Measurements from ENCODE around the gene CDK8.

Gene CDK8

DNA sequence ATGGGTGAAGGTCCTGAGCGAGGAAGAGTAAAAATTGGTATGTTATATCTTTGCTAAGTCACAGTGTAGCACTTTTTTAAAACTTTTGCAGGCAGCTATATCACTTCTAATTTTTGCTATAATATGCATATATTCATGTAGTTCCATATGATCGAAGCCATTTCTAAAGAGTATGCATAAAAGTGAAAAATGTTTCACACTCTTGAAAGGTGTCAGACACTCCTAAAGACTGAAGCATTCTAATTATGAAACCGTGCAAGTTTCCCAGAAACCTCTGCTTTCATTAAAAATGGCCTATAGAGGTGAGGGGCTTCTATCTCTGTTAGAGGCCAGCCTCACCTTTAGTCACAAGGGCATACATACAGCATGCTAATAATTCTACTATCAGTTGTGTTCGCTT is 128.9 kb downstream of the CDK8 start:
- no peak for DNase-seq (ENCODE audit: low read depth in 3 of 3)

DNA sequence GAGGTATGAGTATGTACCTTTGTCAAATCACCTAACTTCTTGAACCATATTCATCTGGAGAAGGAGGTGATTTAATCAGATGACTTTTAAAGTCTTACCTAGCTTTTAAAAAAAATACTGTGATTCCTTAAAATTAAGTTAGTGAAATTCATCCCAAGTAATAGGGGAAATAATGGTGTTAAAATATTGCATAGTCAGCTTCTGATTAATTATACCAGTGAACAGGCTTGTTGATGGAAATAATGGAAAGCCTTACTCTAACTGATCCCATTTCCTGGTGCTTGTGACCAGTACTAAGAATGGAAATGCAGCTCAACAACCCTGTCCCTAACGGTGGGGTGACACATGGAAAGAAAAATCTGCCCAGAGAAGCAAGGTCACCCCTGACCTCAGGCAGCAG is 130.7 kb downstream of the CDK8 start:
- no peak for DNase-seq (ENCODE audit: low read depth in 3 of 3)

DNA sequence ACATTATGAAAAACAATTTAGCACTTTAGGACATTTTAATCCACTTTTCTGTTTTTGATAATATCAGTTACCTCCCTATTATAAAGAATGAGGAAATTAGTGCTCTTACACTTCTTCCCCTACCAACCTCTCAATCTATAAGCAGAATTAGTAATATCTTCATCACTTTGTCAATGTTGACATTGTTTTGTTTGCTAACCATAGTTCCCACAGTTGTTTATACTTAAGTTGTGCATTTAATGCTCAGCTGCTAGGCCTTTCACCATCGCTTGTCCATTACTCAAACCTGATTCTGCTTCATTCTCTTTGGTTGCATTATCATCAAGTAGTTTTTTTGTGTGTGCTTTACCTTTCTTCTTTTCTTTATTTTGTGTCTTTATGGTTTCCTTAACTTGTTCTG is 132.1 kb downstream of the CDK8 start:
- DNase-seq (ENCODE audit: low read depth in 3 of 3): no peak

DNA sequence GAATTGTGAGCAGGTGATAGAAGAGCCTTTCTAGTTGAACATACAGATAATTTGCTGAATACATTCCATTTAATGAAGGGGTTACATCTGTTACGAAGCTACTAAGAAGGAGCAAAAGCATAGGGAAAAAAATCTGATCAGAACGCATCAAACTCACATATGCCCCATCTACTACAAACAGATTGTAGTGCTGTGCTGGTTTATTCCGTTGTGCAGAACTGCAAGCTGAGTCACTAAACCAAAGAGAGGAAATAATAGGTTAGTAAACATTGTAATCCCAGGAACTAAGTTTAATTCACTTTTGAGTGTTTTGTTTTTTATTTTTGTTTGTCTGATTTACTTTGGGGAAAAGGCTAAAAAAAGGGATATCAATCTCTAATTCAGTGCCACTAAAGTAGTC is 136.3 kb downstream of the CDK8 start:
- DNase-seq (ENCODE audit: low read depth in 3 of 3): no peak

DNA sequence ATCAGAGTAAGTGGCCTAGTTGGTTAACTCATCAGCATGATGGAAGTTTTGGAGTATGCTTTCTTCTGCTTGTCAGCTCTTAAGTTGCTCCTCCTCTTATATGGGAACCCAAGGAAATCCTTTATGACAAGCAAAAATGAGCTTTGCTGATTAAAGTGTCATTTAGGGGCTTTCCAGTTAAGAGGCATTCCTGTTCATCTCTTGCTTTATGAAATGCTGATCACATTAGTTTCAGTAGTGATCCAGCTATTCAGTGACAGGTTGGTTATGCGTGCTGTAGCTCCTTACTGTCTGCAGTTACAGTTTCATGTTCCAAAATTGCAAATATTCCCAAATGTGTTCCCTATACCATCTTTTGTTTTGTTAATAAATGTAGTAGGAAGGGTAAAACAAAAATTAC is 146.6 kb downstream of the CDK8 start:
- no peak for DNase-seq (ENCODE audit: low read depth in 3 of 3)

DNA sequence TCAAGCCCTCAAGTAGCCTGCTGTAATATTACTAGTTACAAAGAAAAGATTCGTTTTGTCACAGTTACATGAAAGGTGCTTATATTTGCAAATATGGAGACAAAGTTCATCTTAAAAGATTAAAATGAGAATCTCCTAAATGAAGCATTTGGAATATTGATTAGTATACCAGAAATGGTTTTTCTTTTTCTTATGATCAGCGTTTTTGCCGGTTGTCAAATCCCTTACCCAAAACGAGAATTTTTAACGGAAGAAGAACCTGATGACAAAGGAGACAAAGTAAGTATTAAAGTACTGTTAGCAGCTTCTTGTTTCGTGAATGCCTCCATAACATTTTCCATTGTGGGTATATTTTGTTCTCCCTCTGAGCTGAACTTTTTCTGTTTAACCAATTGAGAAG is 147.1 kb downstream of the CDK8 start:
- DNase-seq (ENCODE audit: low read depth in 3 of 3): no peak

DNA sequence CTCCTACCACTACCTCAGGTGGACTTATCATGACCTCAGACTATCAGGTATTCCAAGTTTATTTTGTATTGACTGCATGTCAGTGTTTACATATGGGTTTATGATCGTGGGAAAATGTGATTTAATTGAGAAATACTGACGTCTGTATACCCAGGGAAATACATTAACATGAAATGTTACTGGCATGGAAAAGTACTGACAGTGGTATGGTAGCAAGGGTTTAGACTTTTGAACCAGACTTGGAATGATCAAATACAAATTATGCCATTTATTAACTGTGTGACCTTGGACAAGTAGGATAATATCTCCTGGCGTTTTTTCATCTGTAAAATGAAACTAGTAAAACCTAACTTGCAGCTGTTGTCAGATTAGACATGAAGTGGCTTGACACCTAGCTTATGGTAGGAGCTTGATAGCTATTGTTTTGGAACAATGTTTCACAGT is 147.7 kb downstream of the CDK8 start:
- DNase-seq (ENCODE audit: low read depth in 3 of 3): no peak

DNA sequence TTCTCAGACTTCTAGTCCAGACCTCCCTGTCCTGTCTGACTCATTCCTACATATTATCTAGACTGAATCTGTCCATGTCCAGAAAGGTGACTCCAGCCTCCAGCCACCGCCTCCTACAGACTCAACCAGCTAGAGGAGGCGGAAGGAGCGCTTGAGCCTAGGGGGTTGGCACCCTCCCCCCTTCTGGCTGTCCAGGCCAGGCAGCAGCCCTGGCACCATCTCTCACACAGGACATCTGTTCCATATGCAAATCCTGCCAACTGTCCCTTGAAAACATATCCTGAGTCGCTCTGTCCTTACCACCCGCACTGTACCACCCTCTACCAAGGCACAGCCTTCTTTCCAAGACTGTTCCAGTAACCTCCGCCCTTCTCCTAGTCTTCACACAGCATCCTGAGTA is 152.9 kb downstream of the CDK8 start:
- no peak for DNase-seq (ENCODE audit: low read depth in 3 of 3)

DNA sequence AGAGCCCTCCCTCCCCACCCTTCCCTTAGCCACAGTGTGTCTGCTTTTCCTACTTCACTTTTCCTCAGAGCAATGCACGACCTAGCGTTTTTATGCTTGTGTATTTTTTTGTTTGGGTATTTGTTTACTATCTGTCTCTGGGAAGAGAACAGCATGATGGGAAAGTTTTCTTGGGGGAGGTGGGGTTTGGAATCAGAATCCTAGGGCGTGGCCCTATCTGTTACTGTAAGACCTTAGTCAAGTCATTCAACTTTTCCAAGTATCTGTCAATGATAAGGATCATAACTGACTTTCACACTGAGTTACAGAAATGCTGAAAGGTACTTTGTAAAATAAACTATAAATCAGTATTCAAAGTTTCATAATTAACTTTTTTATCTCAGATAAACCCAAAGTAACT is 157.3 kb downstream of the CDK8 start:
- no peak for DNase-seq (ENCODE audit: low read depth in 3 of 3)

DNA sequence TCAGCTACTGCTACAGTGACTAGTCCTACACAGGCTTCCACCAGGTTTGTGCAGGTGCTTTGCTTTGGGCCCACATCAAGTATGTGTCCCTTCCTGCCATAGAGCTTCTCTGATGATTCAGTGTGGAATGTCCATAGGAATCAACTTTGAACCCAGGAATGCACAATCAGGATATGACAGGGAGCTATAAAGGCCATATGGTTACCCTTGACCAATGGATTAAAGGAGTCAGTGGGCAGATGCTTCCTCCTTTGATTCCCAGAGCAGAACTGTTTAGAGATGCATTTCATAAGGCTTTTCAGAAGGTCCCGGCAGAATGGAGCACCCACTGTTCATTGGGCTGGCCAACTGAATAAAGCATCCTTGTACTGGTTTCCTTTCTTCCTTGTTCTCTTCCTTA is 158.3 kb downstream of the CDK8 start:
- no peak for DNase-seq (ENCODE audit: low read depth in 3 of 3)

DNA sequence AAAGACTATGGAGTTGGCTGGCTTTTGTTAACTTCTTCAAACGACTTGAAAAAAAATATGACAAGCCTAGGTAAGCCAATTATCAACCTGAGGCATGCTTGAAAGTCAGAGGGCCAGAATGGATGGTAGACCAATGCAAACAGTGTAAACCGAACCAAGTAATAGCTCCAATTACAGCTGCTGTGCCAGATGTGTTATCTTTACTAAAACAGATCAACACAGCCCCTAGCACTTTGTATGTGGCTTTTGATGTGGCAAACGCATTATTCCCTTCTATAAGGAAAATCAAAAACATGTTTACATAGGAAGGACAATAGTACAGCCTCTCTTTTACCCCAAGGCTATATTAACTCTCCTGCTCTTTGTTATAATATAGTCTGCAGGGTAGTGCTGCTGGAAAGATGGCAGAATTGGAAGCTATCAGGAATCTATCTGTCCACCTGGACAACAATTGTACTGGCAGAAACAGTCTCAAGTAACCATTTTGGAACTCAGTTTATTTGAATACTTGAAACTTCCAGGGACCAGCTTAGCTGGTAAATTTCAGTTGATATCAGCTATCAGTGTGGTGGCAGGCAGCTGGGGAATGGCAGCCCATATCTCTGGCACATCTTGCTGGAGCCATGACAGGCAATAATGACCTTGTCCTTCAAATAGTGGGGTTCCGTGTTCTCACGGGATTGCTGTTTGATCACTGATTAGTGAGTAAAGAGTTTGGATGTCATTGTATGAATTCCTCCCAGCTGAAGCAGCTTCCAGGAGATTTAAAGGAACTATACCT is 159.2 kb downstream of the CDK8 start:
- DNase-seq (ENCODE audit: low read depth in 3 of 3): no peak

DNA sequence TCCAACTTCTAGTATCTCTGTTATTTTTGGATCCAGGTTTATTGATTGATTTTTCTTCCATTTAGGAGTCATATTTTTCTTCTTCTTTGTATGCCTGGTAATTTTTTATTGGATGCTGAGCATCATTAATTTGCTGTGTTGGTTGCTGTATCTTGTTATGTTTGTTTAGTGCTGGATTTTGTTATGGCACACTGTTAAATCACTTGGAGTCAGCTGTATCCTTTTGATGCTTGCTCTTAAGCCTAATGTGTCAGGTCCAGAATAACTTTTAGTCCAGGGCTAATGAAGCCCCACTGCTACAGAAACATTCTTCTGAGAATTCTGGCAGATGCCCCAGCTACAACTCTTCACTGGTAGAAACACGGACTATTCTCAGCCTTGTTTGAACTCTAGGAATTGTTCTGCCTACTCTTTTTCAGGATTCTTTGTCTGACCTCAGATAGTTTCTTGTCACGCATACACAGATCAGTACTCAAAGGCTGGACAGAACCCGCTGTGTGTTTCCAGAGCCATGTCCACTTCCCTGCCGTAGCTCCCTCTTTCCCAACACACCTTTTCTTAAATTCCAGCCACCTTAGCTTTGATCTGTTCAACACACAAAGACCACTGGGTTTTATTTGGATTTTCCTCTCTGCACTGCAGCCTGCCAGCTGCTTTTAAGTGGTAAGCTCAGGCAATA is 166.5 kb downstream of the CDK8 start:
- DNase-seq (ENCODE audit: low read depth in 3 of 3): no peak

DNA sequence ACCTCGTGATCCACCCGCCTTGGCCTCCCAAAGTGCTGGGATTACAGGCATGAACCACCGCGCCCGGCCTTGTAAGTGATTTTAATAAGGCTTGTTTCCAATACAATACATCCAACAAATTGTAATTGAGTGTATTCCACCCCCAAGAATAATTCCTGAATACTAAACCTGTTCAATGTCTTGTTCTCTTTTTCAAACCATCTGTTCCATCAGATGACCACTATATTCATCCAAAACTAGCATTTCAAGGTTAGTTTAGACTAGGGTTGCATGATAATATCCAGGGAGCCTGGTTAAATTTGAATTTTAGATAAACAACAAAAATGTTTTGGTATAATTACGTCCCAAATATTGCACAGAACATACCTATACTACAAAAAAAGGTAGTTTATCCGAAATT is 168.1 kb downstream of the CDK8 start:
- DNase-seq (ENCODE audit: low read depth in 3 of 3): no peak

DNA sequence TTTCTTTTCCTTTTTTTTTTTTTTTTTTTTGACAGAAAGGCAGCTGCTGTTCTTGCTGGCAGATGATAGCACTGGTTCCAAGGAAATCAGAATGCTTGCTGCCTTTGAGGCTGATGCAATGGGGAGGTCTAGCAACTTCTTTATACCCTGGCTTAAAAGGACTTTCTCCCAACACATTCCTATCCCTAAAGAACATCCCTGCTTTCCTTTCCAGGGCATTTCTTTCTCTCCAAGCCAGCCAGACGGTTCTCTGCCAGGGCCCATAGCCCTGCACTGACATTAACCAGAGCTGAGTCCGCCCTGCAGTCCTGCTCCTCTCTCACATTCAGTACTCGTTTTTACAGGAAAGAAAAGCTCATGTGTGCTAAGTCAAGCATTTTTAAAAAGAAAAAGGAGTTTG is 169.7 kb downstream of the CDK8 start:
- DNase-seq (ENCODE audit: low read depth in 3 of 3): no peak

DNA sequence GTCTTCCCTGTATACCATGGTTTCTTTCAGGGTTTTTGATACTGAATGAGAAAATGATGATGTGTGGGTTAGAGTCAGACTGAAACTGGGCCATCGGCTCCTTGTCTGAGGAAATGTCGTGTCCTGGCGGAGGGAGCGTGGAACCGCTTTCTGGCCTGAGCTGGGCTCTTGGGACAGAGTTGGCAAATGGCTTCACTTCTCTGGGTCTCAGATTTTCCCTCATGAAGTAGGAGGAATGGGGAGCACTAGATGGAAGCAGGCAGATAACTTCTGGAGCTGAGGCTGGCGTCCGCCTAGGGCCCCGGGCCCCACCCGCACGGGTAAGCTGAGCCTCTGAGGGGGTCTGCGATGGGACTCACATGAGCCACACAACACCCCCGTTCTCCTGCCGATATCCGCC is 170.3 kb downstream of the CDK8 start:
- DNase-seq (ENCODE audit: low read depth in 3 of 3): no peak

DNA sequence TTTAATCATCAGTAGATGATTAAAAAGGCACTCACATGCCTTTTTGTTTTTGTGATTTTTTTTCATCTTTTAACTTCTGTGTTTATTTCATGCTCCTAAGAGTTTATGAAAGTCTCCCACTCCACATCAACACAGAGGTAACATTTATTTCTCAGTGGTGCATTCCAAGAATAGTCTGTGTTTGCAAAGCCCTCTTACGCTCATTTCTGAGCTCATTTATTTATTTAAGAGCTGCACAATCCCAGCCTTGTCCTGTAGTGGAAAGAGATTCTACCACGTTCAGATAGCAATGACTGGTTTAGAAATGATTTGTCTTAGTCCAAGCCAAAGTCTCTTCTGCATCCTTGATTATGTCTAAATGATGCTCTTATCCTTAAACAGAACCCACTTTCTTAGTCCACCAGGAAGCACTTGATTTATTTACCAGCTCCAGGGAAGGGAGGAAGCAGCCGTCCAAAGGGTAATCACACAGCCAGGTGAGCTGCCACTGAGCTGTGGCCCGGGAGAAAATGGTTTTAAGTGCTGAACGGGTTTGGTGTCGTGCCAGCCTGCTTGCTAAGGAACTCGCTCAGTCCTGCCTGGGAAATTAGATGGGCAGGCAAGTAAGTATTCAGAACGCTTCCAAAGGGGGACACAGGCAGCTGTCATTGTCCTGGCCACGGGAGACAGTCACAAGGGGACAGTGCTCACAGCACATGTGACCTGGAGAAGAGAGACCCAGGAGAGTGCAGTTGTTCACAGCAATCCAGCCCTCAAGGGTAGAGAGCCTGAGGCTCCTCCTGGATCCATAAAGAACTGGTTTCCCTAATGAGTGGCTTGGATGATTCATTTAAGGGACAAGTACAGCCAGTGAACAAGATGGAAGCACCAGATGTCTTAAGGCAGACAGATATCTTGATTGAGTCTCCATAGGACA is 171.8 kb downstream of the CDK8 start:
- DNase-seq (ENCODE audit: low read depth in 3 of 3): no peak

DNA sequence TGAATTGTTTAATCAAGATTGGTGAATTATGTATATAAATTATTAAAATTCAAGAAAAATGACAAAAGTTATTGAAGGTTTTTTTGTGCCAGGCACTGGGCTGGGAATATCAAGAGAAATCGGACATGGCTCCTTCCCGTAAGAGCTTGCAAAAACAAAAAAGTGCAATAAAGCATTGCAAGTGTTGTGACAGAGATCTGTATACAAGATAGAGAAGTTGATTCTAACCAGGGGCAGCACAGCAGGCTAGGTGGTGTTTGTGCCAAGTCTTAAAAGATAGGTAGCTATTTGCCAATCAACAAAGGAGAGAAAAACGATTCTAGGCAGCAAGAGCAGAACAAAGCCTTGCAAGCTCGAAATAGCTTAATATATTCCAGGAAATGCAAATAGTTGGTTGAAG is 179.8 kb downstream of the CDK8 start:
- no peak for DNase-seq (ENCODE audit: low read depth in 3 of 3)

DNA sequence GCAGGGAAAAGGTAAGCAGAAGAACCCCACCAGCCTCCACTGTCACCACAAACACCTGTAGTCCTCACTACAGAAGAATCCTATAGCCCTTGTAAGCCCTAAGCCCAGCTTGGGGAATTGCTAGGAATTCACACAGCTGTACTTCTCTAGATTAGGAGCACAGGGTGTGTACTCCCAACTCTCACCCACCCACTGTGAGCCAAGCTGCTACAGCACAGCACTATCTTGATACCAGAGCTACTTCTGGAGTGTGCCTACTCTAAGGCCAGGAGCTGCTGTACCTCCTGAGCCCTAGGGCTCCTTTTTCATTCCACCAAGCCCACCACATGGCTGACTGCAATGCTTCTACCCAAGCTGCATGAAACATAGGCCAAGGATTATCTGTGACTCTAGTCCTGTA is 181.2 kb downstream of the CDK8 start:
- no peak for DNase-seq (ENCODE audit: low read depth in 3 of 3)

DNA sequence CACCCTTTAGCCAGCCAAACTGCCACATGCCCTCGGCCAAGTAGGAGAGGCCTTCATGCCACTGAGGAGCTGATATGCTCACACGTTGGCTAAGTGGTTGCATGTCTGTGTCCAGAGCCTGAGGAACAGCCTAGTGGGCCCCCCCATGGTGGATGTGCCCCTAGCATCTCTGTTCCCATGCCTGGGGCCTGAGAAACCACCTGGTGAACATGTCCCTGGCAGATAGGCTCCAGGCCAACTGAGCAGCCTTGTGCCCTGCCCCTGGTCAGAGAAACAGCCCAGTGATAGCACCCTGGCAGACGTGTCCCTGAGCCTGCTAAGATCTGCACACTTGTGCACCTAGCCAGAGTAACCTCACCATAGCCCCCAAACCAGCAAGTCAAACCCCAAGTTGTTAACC is 181.7 kb downstream of the CDK8 start:
- no peak for DNase-seq (ENCODE audit: low read depth in 3 of 3)

DNA sequence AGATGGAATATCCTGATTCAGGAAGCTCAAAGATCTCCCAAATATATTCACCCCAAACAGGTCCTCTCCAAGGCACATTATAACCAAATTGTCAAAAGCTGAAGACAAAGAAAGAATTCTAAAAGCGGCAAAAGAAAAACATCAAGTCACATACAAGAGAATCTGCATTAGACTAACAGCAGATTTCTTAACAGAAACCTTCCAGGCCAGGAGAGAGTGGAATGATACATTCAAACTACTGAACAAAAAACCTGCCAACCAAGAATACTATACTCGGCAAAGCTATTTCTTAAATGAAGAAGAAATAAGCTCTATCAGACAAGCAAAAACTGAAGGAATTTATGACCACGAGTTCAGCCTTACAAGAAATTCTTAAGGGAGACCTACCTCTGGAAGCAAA is 183.0 kb downstream of the CDK8 start:
- no peak for DNase-seq (ENCODE audit: low read depth in 3 of 3)

DNA sequence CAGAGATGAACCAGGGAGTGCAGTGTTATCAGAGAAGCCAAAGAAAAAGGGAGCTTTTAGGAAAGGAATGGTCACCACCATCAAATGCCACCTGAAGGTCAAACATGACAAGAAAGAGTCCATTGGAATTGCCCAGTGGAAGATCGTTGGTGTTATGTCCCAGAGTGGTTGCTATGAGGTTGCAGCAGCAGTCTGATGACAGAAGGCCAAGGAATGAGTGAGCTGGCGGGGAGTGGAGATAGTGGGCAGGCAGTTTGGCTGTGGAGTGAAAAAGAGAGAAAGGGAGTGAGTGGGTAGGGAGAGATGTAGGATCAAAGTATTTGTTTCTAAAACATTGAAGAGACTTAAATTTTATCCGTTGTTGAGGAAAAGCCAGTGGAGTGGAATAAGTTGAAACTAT is 186.2 kb downstream of the CDK8 start:
- no peak for DNase-seq (ENCODE audit: low read depth in 3 of 3)

DNA sequence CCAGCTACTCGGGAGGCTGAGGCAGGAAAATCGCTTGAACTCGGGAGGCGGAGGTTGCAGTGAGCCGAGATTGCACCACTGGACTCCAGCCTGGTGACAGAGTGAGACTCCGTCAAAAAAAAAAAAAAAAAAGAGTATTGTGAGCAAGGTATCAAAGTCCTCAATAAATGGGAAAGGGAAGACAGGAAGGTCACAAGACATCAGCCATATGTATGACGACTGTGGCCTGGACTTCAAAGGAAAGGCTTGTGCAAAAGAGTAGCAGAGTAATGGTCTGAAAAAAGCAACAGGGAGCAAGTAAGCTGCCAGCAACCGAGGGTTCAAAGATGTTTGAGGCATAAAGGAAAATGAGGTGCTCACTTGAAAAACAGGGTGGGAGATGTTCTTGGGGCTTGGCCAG is 187.5 kb downstream of the CDK8 start:
- no peak for DNase-seq (ENCODE audit: low read depth in 3 of 3)

DNA sequence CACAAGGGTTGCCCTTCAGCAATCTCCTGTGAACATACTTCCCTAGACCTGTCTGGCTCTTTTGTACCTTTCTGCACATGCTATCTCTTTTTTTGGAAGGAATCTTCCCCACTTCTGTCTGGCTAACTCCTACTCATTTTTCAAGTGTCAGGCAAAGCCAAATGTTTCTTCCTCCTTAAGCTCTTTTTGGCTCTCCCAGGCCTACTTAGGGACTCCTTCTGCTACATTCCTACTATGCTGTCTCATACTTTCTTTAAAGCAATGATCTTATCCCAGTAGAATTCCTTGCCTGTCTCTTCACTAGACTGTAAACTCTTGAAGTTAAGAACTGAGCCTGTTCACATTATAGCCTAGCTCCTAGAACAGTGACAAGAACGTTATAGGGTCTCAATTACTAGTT is 188.6 kb downstream of the CDK8 start:
- no peak for DNase-seq (ENCODE audit: low read depth in 3 of 3)
